ENCODE results near the gene DENND2C. TPM values are rescaled to one million over a fixed set of nuclear protein-coding genes. Genes with fewer than 3 reads are reported as not detected.

The DENND2C gene
- total RNA-seq, 1 donor, result 8.3 TPM

DNA sequence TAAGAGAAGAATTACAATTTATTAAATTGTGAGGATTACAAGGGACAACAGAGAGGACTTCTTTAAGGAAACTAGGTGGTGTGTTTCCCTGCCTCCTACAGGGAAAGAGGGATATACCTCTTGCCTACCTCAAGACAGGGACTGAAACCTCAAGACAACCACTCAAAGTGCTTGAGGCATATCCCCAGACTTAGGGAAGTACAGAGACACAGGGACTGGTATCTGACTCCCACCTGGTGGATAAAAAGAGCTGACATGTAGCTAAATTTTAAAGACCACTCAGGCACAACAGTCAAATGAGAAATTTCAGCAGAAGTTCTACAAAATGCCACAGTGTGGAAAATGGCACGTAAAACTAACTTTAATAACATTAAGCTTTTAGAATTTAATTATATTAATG is 21.3 kb downstream of the DENND2C start:
- Histone ChIP-seq H3K36me3 (ENCODE audit: insufficient read depth, low read length) (no peaks in the 10 kb centered on the region), H3K79me2 (ENCODE audit: insufficient read depth, low read length) (no peaks in the 10 kb centered on the region), H3K4me3 (ENCODE audit: insufficient read depth, low read length) (no peak overlapping the region), H3K9me3 (ENCODE audit: low read depth, low read length) (no peaks in the 10 kb centered on the region), H2AFZ (ENCODE audit: low read length) (no peak overlapping the region), H3K4me1 (ENCODE audit: insufficient read depth, low read length) (no peaks in the 10 kb centered on the region), H4K20me1 (ENCODE audit: insufficient read depth, low read length) (no peaks in the 10 kb centered on the region), H3K27me3 (ENCODE audit: insufficient read depth, low read length) (no peaks in the 10 kb centered on the region), H3K27ac (ENCODE audit: low read depth, low read length) (no peak overlapping the region), H3K4me2 (ENCODE audit: insufficient read depth, low read length) (no peak overlapping the region)
- DNase-seq (ENCODE audit: insufficient read length, low spot score, missing footprints), result no peak
- TF ChIP-seq, protein P1, sequence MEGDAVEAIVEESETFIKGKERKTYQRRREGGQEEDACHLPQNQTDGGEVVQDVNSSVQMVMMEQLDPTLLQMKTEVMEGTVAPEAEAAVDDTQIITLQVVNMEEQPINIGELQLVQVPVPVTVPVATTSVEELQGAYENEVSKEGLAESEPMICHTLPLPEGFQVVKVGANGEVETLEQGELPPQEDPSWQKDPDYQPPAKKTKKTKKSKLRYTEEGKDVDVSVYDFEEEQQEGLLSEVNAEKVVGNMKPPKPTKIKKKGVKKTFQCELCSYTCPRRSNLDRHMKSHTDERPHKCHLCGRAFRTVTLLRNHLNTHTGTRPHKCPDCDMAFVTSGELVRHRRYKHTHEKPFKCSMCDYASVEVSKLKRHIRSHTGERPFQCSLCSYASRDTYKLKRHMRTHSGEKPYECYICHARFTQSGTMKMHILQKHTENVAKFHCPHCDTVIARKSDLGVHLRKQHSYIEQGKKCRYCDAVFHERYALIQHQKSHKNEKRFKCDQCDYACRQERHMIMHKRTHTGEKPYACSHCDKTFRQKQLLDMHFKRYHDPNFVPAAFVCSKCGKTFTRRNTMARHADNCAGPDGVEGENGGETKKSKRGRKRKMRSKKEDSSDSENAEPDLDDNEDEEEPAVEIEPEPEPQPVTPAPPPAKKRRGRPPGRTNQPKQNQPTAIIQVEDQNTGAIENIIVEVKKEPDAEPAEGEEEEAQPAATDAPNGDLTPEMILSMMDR (IDR thresholded peaks at IDR 0.05; ENCODE audit: extremely low read depth, low read depth, low read length), result no peak

DNA sequence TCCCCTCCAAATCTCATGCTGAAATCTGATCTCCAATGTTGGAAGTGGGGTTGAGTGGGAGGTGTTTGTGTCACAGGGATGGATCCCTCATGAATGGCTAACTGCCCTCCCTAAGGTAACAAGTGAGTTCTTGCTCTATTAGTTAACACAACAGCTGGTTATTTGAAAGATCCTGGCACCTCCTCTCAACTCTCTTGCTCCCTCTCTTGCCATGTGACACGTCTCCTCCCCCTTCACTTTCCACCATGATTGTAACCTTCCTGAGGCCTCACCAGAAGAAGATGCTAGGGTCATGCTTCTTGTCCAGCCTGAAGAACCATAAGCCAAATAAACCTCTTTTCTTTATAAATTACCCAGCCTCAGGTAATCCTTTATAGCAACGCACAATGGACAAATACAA is 28.5 kb downstream of the DENND2C start:
- Histone ChIP-seq H3K27ac (ENCODE audit: low read depth, low read length) (no peak overlapping the region), H3K9me3 (ENCODE audit: low read depth, low read length) (no peaks in the 10 kb centered on the region), H3K4me1 (ENCODE audit: insufficient read depth, low read length) (no peaks in the 10 kb centered on the region), H3K4me3 (ENCODE audit: insufficient read depth, low read length) (no peak overlapping the region), H3K36me3 (ENCODE audit: insufficient read depth, low read length) (no peaks in the 10 kb centered on the region), H3K4me2 (ENCODE audit: insufficient read depth, low read length) (no peak overlapping the region), H4K20me1 (ENCODE audit: insufficient read depth, low read length) (no peaks in the 10 kb centered on the region), H2AFZ (ENCODE audit: low read length) (no peak overlapping the region), H3K79me2 (ENCODE audit: insufficient read depth, low read length) (no peaks in the 10 kb centered on the region), H3K27me3 (ENCODE audit: insufficient read depth, low read length) (no peaks in the 10 kb centered on the region)
- TF ChIP-seq, protein P1 (IDR thresholded peaks at IDR 0.05; ENCODE audit: extremely low read depth, low read depth, low read length), result no peak
- no peak for DNase-seq (ENCODE audit: insufficient read length, low spot score, missing footprints)

DNA sequence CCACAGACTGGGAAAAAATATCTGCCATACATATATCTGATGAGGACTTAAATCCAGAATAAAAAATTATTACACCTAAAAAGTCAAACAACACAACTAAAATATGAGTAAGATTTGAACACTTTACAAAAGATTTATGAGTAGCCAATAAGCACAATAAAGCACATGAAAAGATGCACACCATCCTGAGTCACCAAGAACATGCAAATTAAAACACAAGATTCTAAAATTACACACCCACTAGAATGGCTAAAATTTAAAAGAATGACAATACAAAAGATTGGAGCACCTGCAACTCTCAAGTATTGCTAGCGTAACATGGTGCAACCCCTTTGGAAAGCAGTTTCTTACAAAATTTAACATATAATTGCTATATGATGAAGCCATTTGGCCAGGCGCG is 30.9 kb downstream of the DENND2C start:
- Histone ChIP-seq H3K4me3 (ENCODE audit: insufficient read depth, low read length) (no peak overlapping the region), H4K20me1 (ENCODE audit: insufficient read depth, low read length) (no peaks in the 10 kb centered on the region), H3K9me3 (ENCODE audit: low read depth, low read length) (no peaks in the 10 kb centered on the region), H3K36me3 (ENCODE audit: insufficient read depth, low read length) (no peaks in the 10 kb centered on the region), H3K27ac (ENCODE audit: low read depth, low read length) (no peak overlapping the region), H2AFZ (ENCODE audit: low read length) (no peak overlapping the region), H3K4me2 (ENCODE audit: insufficient read depth, low read length) (no peak overlapping the region), H3K4me1 (ENCODE audit: insufficient read depth, low read length) (no peaks in the 10 kb centered on the region), H3K27me3 (ENCODE audit: insufficient read depth, low read length) (no peaks in the 10 kb centered on the region), H3K79me2 (ENCODE audit: insufficient read depth, low read length) (no peaks in the 10 kb centered on the region)
- no peak for DNase-seq (ENCODE audit: insufficient read length, low spot score, missing footprints)
- TF ChIP-seq, protein P1 (IDR thresholded peaks at IDR 0.05; ENCODE audit: extremely low read depth, low read depth, low read length), result no peak

DNA sequence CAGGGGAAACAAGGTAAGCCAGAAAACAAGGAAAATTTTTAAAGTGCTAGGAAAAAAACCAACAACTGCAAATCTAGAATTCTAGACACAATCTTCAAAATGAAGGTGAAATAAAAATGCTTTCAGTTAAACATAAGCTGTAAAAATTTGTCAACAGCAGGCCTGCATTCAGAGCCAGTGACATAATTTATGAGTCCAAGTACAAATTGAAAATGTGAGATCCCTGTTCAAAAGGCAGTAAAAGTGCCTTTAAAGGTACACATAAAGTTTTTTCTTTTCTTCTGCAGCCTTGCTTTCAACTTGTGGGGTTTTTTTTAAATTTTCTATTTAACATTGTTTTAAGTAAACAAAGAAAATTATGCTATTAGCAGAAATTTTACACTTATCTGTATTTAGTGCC is 37.4 kb downstream of the DENND2C start:
- Histone ChIP-seq H2AFZ (ENCODE audit: low read length) (no peak overlapping the region), H3K9me3 (ENCODE audit: low read depth, low read length) (no peaks in the 10 kb centered on the region), H3K4me1 (ENCODE audit: insufficient read depth, low read length) (no peaks in the 10 kb centered on the region), H3K4me2 (ENCODE audit: insufficient read depth, low read length) (no peak overlapping the region), H3K4me3 (ENCODE audit: insufficient read depth, low read length) (no peak overlapping the region), H3K36me3 (ENCODE audit: insufficient read depth, low read length) (no peaks in the 10 kb centered on the region), H3K27me3 (ENCODE audit: insufficient read depth, low read length) (no peaks in the 10 kb centered on the region), H3K79me2 (ENCODE audit: insufficient read depth, low read length) (no peaks in the 10 kb centered on the region), H4K20me1 (ENCODE audit: insufficient read depth, low read length) (no peaks in the 10 kb centered on the region), H3K27ac (ENCODE audit: low read depth, low read length) (no peak overlapping the region)
- TF ChIP-seq, protein P1 (IDR thresholded peaks at IDR 0.05; ENCODE audit: extremely low read depth, low read depth, low read length), result no peak
- DNase-seq (ENCODE audit: insufficient read length, low spot score, missing footprints), result no peak
